ENCODE data around the gene SMIM17. TPM values are rescaled to one million over a fixed set of nuclear protein-coding genes. Genes with fewer than 3 reads are reported as not detected.

Gene SMIM17
- total and polyA plus RNA-seq, 2 of the 13 experiments (the other 11 are each of a cell fraction or from before 2014, with no cell fraction given), result 0.21 to 0.53 TPM

DNA sequence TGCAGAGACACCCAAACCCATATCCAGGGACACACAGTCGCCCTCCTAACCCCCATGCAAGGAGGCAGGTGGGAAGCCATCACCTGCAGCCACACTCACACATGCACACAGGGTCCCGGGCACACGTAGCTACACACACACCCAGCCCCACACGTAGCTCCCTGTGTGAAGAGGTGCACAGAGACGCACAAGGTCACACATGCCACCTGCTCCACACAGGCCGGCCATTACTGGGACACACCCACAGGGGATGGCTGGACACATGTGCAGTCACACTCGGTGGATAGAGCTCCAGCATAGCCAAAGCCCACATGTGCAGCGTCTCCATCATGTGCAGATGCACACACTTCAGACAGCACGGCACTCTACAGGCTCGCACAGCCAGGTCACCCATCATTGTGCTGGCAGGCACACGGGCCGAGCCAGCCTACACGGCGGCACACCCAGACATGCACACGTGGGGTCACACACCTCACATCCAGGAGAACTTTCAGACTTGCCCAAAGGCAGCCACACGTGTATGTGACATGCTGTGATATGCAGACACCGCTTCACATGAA lies 27.5 kb downstream of the SMIM17 start:
- ChIA-PET POLR2A (no interaction called here), CTCF (ENCODE audit: low intra/inter-chr PET ratio, low total read pairs) (no interaction called here)
- no peaks in the 10 kb centered on the region for H4K20me1 ChIP-seq (ENCODE audit: insufficient read depth, low read length)
- 28% methylated on average over 9 of the region's 17 CpGs for WGBS (ENCODE audit: low lambda C conversion rate)
- H2AFZ ChIP-seq (ENCODE audit: low read length), result no peak overlapping the region
- FAIRE-seq, result no peak
- H3K27ac ChIP-seq (ENCODE audit: extremely low read length, insufficient read depth, low read length), result no peak overlapping the region
- no peak overlapping the region for H3K9ac ChIP-seq (ENCODE audit: insufficient read depth, low read depth, low read length)
- DNase-seq (ENCODE audit: low spot score), result no peak
- no peaks in the 10 kb centered on the region for H3K79me2 ChIP-seq (ENCODE audit: insufficient read depth, low read length)
- TF ChIP-seq REST (IDR thresholded peaks at IDR 0.05; ENCODE audit: borderline replicate concordance in 1 of 2, low read depth in 1 of 2, low read length in 2 of 2) (no peak), XBP1 (CRISPR knock-in tag; IDR thresholded peaks at IDR 0.05) (no peak), ZNF451 (CRISPR knock-in tag; IDR thresholded peaks at IDR 0.05) (no peak)
- no peaks in the 10 kb centered on the region for H3K36me3 ChIP-seq (replicated peaks in 1 of 2; ENCODE audit: control insufficient read depth in 1 of 2, insufficient read depth in 2 of 2, low read length in 2 of 2)
- H3K4me3 ChIP-seq (replicated peaks in 1 of 3; ENCODE audit: insufficient read depth in 1 of 3, low read depth in 2 of 3, low read length in 3 of 3), result no peak overlapping the region
- ATAC-seq, result no peak
- no peaks in the 10 kb centered on the region for H3K4me1 ChIP-seq (ENCODE audit: insufficient read depth, low read length)
- no peak overlapping the region for H3K4me2 ChIP-seq (ENCODE audit: low read depth, low read length)
- no peaks in the 10 kb centered on the region for H3K27me3 ChIP-seq (ENCODE audit: control insufficient read depth in 1 of 2, insufficient read depth in 2 of 2, low read length in 2 of 2)
- in situ Hi-C loops (cut with HindIII; ENCODE audit: extremely low pct_ligation_motif_present, low pct_unique_long_range_greater_than_20kb), result no loop called here
- intact Hi-C loops (cut with micrococcal nuclease; ENCODE audit: unreplicated experiment), result no loop called here
- no TSS peak for BruUV-seq (replicated peaks)
- H3K9me3 ChIP-seq (ENCODE audit: low read length), result no peaks in the 10 kb centered on the region; the same call in 1 of the 2 replicates

Measured in HepG2 (cell line).